ENCODE measurements around the gene NDST3.

- TF ChIP-seq CTCF (IDR thresholded peaks at IDR 0.05; ENCODE audit: low read length) (no peak), EZH2phosphoT487 (IDR thresholded peaks at IDR 0.05; ENCODE audit: low read length) (no peak), EZH2 (optimal IDR thresholded peaks at IDR 0.05; ENCODE audit: low read depth, low read length) (no peak)
Measured at GRCh38 chr4:118285931-118286330, 251.6 kb downstream of the NDST3 start.
